Activated CD4-positive, alpha-beta T cell treated with anti-CD3 and anti-CD28 coated beads for 1 hour (primary cell): ENCODE results near the gene ISM1.

Experiments used
- DNase-seq: peaks from one replicate; pipeline ENCODE4 v3.0.0-alpha.2; 2020

The ISM1 gene

GRCh38 chr20:13220904-13221297 is at the start of gene ISM1:
TSS of gene ISM1 (plus strand) at chr20:13221274. CDS start at chr20:13221777, 503 bp downstream.
- peak; percentile 32 for DNase-seq

- DNase-seq = no peak
These were observed 47.9 kb upstream of the ISM1 start for GRCh38 chr20:13173201-13173600.

- no peak for DNase-seq
These were observed 46.7 kb upstream of the ISM1 start for GRCh38 chr20:13174402-13174801.

- no peak for DNase-seq
These were observed 39.8 kb upstream of the ISM1 start for GRCh38 chr20:13180986-13181889.

- DNase-seq = no peak
These were observed 38.1 kb upstream of the ISM1 start for GRCh38 chr20:13183005-13183404.

- no peak for DNase-seq
These were observed 34.9 kb upstream of the ISM1 start for GRCh38 chr20:13186043-13186774.

GRCh38 chr20:13187899-13188298 is 33.2 kb upstream of the ISM1 start:
- DNase-seq = no peak

- DNase-seq = no peak
These were observed 21.8 kb upstream of the ISM1 start for GRCh38 chr20:13199279-13199678.

GRCh38 chr20:13200767-13201500 is 20.1 kb upstream of the ISM1 start:
- no peak for DNase-seq

GRCh38 chr20:13202565-13202964 is 18.5 kb upstream of the ISM1 start:
- no peak for DNase-seq

GRCh38 chr20:13205425-13205824 is 15.6 kb upstream of the ISM1 start:
- DNase-seq = no peak

- no peak for DNase-seq
These were observed 15.1 kb upstream of the ISM1 start for GRCh38 chr20:13205848-13206434.

- DNase-seq = no peak
These were observed 14.1 kb upstream of the ISM1 start for GRCh38 chr20:13207016-13207415.

- no peak for DNase-seq
These were observed 9.0 kb upstream of the ISM1 start for GRCh38 chr20:13211956-13212618.

GRCh38 chr20:13212750-13213149 is 8.3 kb upstream of the ISM1 start:
- DNase-seq = no peak

GRCh38 chr20:13213335-13213734 is 7.7 kb upstream of the ISM1 start:
- no peak for DNase-seq

GRCh38 chr20:13216533-13216932 is 4.5 kb upstream of the ISM1 start:
- DNase-seq = no peak

- DNase-seq = no peak
These were observed 1.5 kb upstream of the ISM1 start for GRCh38 chr20:13219327-13220193.

GRCh38 chr20:13220194-13220903 is 725 bp upstream of the ISM1 start:
- peak; percentile 12 for DNase-seq

GRCh38 chr20:13221313-13221672 is 219 bp downstream of the ISM1 start:
- no peak for DNase-seq
